Measurements from ENCODE around the gene PWWP2B. TPM values are rescaled to one million over a fixed set of nuclear protein-coding genes. Genes with fewer than 3 reads are reported as not detected.

Gene PWWP2B
- total and polyA plus RNA-seq, 2 of the 8 experiments (the other 6 are each of a cell fraction or from before 2014, with no cell fraction given) = 5.3 to 10.8 TPM

DNA sequence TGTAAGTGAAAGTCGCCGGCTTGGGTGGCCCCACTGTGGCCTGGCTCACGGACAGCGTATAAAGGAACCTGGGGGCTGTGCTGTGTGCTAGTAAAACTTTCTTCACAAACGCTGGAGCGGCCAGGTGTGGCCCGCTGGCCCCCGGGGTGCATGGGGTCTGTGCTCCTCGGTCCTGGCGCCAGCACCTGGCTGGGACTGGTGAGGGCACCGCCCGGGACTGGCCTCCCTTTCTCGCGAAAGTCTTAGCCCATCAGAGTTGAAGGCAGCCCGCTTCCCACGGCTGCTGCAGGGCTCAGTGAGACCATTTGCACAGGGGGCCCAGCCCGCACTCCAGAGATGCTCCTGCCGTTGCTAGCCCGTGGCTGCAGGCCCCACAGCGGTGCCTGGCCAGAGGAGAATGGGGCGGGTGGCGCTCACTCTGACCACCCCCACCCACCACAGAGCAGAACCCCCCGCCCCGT, 5.8 kb downstream of the PWWP2B start:
- Histone ChIP-seq H3K4me2 (ENCODE audit: insufficient read depth in 1 of 2, low read depth in 2 of 2, low read length in 2 of 2) (no peak overlapping the region), H3K23ac (ENCODE audit: insufficient read length) (no peak overlapping the region), H2AFZ (ENCODE audit: low read length) (no peak overlapping the region), H3K36me3 (ENCODE audit: control insufficient read depth in 2 of 4, insufficient read depth in 4 of 4, low read length in 3 of 4) (peaks cover 0 to 8% (median 2%) of the 10 kb centered on the region in 4 experiments; a peak in 3 of 8 replicates), H3K9me3 (ENCODE audit: insufficient read depth in 2 of 2, low read depth in 1 of 2, low read length in 1 of 2) (no peaks in the 10 kb centered on the region), H3K23me2 (ENCODE audit: low read depth, low read length) (no peaks in the 10 kb centered on the region), H2BK20ac (ENCODE audit: low read length) (no peak overlapping the region), H2BK5ac (ENCODE audit: low read depth, low read length) (no peak overlapping the region; the same call in 1 of the 2 replicates), H4K20me1 (replicated peaks in 1 of 2; ENCODE audit: control insufficient read depth in 1 of 2, insufficient read depth in 2 of 2, low read length in 2 of 2) (peaks cover 0 to 3% of the 10 kb centered on the region in 2 experiments), H3K4me3 (ENCODE audit: extremely low read depth in 1 of 4, insufficient read depth in 2 of 4, low read depth in 3 of 4, low read length in 4 of 4) (no peak overlapping the region), H2BK12ac (ENCODE audit: low read depth, low read length) (0 out of 2 replicates have a peak overlapping the region, but pooled peaks have one; percentile 27), H3K56ac (replicated peaks; ENCODE audit: insufficient read length, low read depth, low read length) (no peak overlapping the region), H2AK5ac (ENCODE audit: low read depth, low read length) (0 out of 2 replicates have a peak overlapping the region, but pooled peaks have one; percentile 24), H3K79me1 (ENCODE audit: low read depth, low read length) (no peaks in the 10 kb centered on the region; the same call in 1 of the 2 replicates), H2BK120ac (replicated peaks; ENCODE audit: low read depth, low read length) (no peak overlapping the region), H4K8ac (ENCODE audit: extremely low read depth, insufficient read depth, low read length) (peak overlapping the region; percentile 32; the same call in 1 of the 2 replicates), H3K9ac (replicated peaks in 1 of 4; ENCODE audit: extremely low read depth in 1 of 4, low read depth in 3 of 4, low read length in 3 of 4) (no peak overlapping the region), H3K79me2 (ENCODE audit: control insufficient read depth in 1 of 2, insufficient read depth in 2 of 2, low read length in 2 of 2) (no peaks in the 10 kb centered on the region), H3K18ac (ENCODE audit: extremely low read depth, low read length) (no peak overlapping the region; the same call in 1 of the 2 replicates), H4K91ac (replicated peaks; ENCODE audit: insufficient read length, low read length) (no peak overlapping the region), H4K5ac (ENCODE audit: insufficient read length, low read depth, low read length) (no peak overlapping the region), H3K4me1 (replicated peaks in 1 of 4; ENCODE audit: control insufficient read depth in 3 of 4, insufficient read depth in 4 of 4, low read length in 3 of 4) (peaks cover 0 to 34% (median 16%) of the 10 kb centered on the region in 4 experiments; a peak in 6 of 7 replicates), H3K14ac (ENCODE audit: insufficient read length) (no peak overlapping the region), H2BK15ac (ENCODE audit: low read length) (no peak overlapping the region), H3K27me3 (replicated peaks in 1 of 4; ENCODE audit: control insufficient read depth in 3 of 4, extremely low read depth in 1 of 4, insufficient read depth in 3 of 4, low read length in 3 of 4) (peaks cover 0 to 6% (median under 1%) of the 10 kb centered on the region in 4 experiments; a peak in 4 of 7 replicates), H3K27ac (ENCODE audit: low read depth, low read length) (no peak overlapping the region), H3K4ac (replicated peaks; ENCODE audit: insufficient read length, low read depth, low read length) (no peak overlapping the region)
- 93% methylated on average over 14 of the region's 24 CpGs; no CpG with 5 or more reads in 1 of the 2 experiments for WGBS, 2 experiments (ENCODE audit: extremely low coverage in 1 of 2, insufficient coverage in 1 of 2, insufficient read length in 1 of 2, insufficient replicate concordance in 2 of 2, low coverage in 1 of 2, low lambda C conversion rate in 2 of 2, missing lambda C conversion rate in 1 of 2)
- ChIA-PET CTCF (ENCODE audit: partially characterized antibody) (interaction anchor here (0.9 to 3.1 kb wide), 5 partner anchors 10 to 63 kb away, joined by 3 to 16 read pairs (median 5); no protein-coding TSS in a partner anchor), POLR2A (ENCODE audit: partially characterized antibody) (interaction anchor here (0.7 to 1.3 kb wide), 4 partner anchors 12 to 425 kb away, joined by 3 to 4 read pairs (median 4); no protein-coding TSS in a partner anchor)
- DNase-seq (ENCODE audit: low read depth in 1 of 2, low spot score in 2 of 2) = no peak
- no peak for FAIRE-seq
- TF ChIP-seq NRF1 (IDR thresholded peaks at IDR 0.05; ENCODE audit: low read depth, low read length) = no peak
- no peak for TF ChIP-seq CTBP2 (IDR thresholded peaks at IDR 0.05; ENCODE audit: borderline replicate concordance, insufficient read depth, insufficient read length, low read length)
- no peak for TF ChIP-seq CBX5 (IDR thresholded peaks at IDR 0.05; ENCODE audit: low read depth, low read length)
- TF ChIP-seq, protein P1, sequence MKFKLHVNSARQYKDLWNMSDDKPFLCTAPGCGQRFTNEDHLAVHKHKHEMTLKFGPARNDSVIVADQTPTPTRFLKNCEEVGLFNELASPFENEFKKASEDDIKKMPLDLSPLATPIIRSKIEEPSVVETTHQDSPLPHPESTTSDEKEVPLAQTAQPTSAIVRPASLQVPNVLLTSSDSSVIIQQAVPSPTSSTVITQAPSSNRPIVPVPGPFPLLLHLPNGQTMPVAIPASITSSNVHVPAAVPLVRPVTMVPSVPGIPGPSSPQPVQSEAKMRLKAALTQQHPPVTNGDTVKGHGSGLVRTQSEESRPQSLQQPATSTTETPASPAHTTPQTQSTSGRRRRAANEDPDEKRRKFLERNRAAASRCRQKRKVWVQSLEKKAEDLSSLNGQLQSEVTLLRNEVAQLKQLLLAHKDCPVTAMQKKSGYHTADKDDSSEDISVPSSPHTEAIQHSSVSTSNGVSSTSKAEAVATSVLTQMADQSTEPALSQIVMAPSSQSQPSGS (IDR thresholded peaks at IDR 0.05; ENCODE audit: low read length) = no peak
- TF ChIP-seq KDM5A (IDR thresholded peaks at IDR 0.05; ENCODE audit: low read length) = no peak
- TF ChIP-seq CTCF (IDR thresholded peaks at IDR 0.05; ENCODE audit: control extremely low read depth in 1 of 3, insufficient read depth in 1 of 3, low read depth in 1 of 3, low read length in 3 of 3) = no peak
- TF ChIP-seq EP300 (IDR thresholded peaks at IDR 0.05; ENCODE audit: borderline replicate concordance in 1 of 2, low read depth in 2 of 2, low read length in 2 of 2) = no peak

Measured in H1 (cell line).